H9 (cell line): ENCODE results near the gene TRAK2. TPM values are rescaled to one million over a fixed set of nuclear protein-coding genes. Genes with fewer than 3 reads are reported as not detected.
A peak's percentile ranks its signal among the peaks of the same experiment; 100 is the strongest.

Experiments used
- DNase-seq: peaks from one replicate; pipeline ENCODE4 v3.0.0-alpha.2; 2017
- H2AFZ ChIP-seq: one replicate; pipeline ENCODE4 v1.6.1; 2013; ENCODE audit warnings: mild to moderate bottlenecking, low read length, control low read depth, moderate library complexity
- H2AK5ac ChIP-seq: 2 replicates; pipeline ENCODE4 v1.6.1; 2013; ENCODE audit warnings: low read length, control low read depth, mixed read lengths; ENCODE audit not compliant: insufficient read length
- H2BK120ac ChIP-seq: one replicate; pipeline ENCODE4 v1.6.1; 2013; ENCODE audit warnings: low read depth, mild to moderate bottlenecking, low read length, control low read depth, inconsistent platforms; ENCODE audit not compliant: poor library complexity, severe bottlenecking
- H2BK12ac ChIP-seq: 2 replicates; pipeline ENCODE4 v1.6.1; 2013; ENCODE audit warnings: low read length, control low read depth, mixed read lengths, low read depth; ENCODE audit not compliant: insufficient read length
- H2BK15ac ChIP-seq: 2 replicates; pipeline ENCODE4 v1.6.1; 2013; ENCODE audit warnings: low read depth, low read length, control low read depth
- H2BK20ac ChIP-seq: one replicate; pipeline ENCODE4 v1.6.1; 2013; ENCODE audit warnings: low read depth, mild to moderate bottlenecking, low read length, control low read depth, inconsistent platforms; ENCODE audit not compliant: poor library complexity, severe bottlenecking
- H2BK5ac ChIP-seq: 2 replicates; pipeline ENCODE4 v1.6.1; 2013; ENCODE audit warnings: low read length, control low read depth, mixed read lengths; ENCODE audit not compliant: insufficient read length
- H3K14ac ChIP-seq: 2 replicates; pipeline ENCODE4 v1.6.1; 2013; ENCODE audit warnings: low read length, control low read depth; ENCODE audit not compliant: insufficient read depth
- H3K18ac ChIP-seq: 2 replicates; pipeline ENCODE4 v1.6.1; 2013; ENCODE audit warnings: low read depth, mild to moderate bottlenecking, mixed read lengths, low read length, control low read depth; ENCODE audit not compliant: insufficient read length
- H3K23ac ChIP-seq: 2 replicates; pipeline ENCODE4 v1.6.1; 2013; ENCODE audit warnings: low read length, control low read depth, mixed read lengths, low read depth; ENCODE audit not compliant: insufficient read length
- H3K23me2 ChIP-seq: 2 replicates; pipeline ENCODE4 v1.6.1; 2013; ENCODE audit warnings: low read depth, mild to moderate bottlenecking, mixed read lengths, low read length, control low read depth; ENCODE audit not compliant: insufficient read length, poor library complexity, severe bottlenecking
- H3K27ac ChIP-seq: 2 replicates; pipeline ENCODE4 v1.5.1; 2013; ENCODE audit warnings: low read length, control low read depth, mixed read lengths, low read depth; ENCODE audit not compliant: insufficient read length
- H3K27me3 ChIP-seq: 2 replicates; pipeline ENCODE4 v1.6.1; 2013; ENCODE audit warnings: low read length, control low read depth, inconsistent platforms; ENCODE audit not compliant: insufficient read depth
- H3K4ac ChIP-seq: 2 replicates; pipeline ENCODE4 v1.6.1; 2013; ENCODE audit warnings: low read depth, mild to moderate bottlenecking, control low read depth, inconsistent platforms, low read length, moderate library complexity
- H3K4me1 ChIP-seq: 2 replicates; pipeline ENCODE4 v1.6.1; 2013; ENCODE audit warnings: low read length, control low read depth, inconsistent platforms; ENCODE audit not compliant: insufficient read depth
- H3K4me2 ChIP-seq: 2 replicates; pipeline ENCODE4 v1.6.1; 2013; ENCODE audit warnings: low read length, control low read depth, mixed read lengths; ENCODE audit not compliant: insufficient read length, insufficient read depth
- H3K56ac ChIP-seq: 2 replicates; pipeline ENCODE4 v1.6.1; 2013; ENCODE audit warnings: low read depth, mild to moderate bottlenecking, mixed read lengths, low read length, control low read depth; ENCODE audit not compliant: insufficient read length
- H3K79me1 ChIP-seq: 2 replicates; pipeline ENCODE4 v1.6.1; 2013; ENCODE audit warnings: low read depth, mild to moderate bottlenecking, moderate library complexity, low read length, control low read depth, inconsistent platforms; ENCODE audit not compliant: insufficient read depth, poor library complexity, severe bottlenecking
- H3K79me2 ChIP-seq: 2 replicates; pipeline ENCODE4 v1.6.1; 2013; ENCODE audit warnings: low read length, control low read depth, inconsistent platforms; ENCODE audit not compliant: insufficient read depth
- H3K9ac ChIP-seq: 2 replicates; pipeline ENCODE4 v1.6.1; 2013; ENCODE audit warnings: low read length, control low read depth, mixed read lengths; ENCODE audit not compliant: insufficient read length; ENCODE audit errors: extremely low read depth
- H3K9me3 ChIP-seq: one replicate; pipeline ENCODE4 v1.6.1; 2013; ENCODE audit warnings: low read depth, low read length, inconsistent platforms; ENCODE audit not compliant: control insufficient read depth
- H3T11ph ChIP-seq: one replicate; pipeline ENCODE4 v1.6.1; 2013; ENCODE audit warnings: mild to moderate bottlenecking, low read length, control low read depth, inconsistent platforms
- H4K20me1 ChIP-seq: one replicate; pipeline ENCODE4 v1.6.1; 2013; ENCODE audit not compliant: control insufficient read depth, insufficient read length, insufficient read depth
- H4K5ac ChIP-seq: 2 replicates; pipeline ENCODE4 v1.6.1; 2013; ENCODE audit warnings: low read depth, mild to moderate bottlenecking, mixed read lengths, low read length, control low read depth; ENCODE audit not compliant: insufficient read length
- H4K8ac ChIP-seq: replicated peaks from 2 replicates; pipeline ENCODE4 v1.6.1; 2013; ENCODE audit warnings: low read length, control low read depth, mixed read lengths, low read depth; ENCODE audit not compliant: insufficient read length
- H4K91ac ChIP-seq: 2 replicates; pipeline ENCODE4 v1.6.1; 2013; ENCODE audit warnings: low read depth, mild to moderate bottlenecking, moderate library complexity, mixed read lengths, low read length, control low read depth; ENCODE audit not compliant: insufficient read length
- H3K27ac Mint-ChIP-seq, 3 experiments: 2 replicates in 2 of 3; 3 replicates in 1 of 3; pipeline ENCODE4 v1.8.0; 2020 to 2021; ENCODE audit warnings: mixed read lengths in 3 of 3, mild to moderate bottlenecking in 1 of 3, moderate library complexity in 1 of 3
- H3K27me3 Mint-ChIP-seq: 2 replicates; pipeline ENCODE4 v1.8.0; 2021; ENCODE audit warnings: low read depth, mild to moderate bottlenecking, moderate library complexity, mixed read lengths
- H3K36me3 Mint-ChIP-seq, 3 experiments: 2 replicates in 2 of 3; 3 replicates in 1 of 3; pipeline ENCODE4 v1.8.0; 2020 to 2021; ENCODE audit warnings: low read depth in 3 of 3, mixed read lengths in 3 of 3; ENCODE audit not compliant: insufficient read depth in 1 of 3
- H3K4me1 Mint-ChIP-seq, 2 experiments: 2 replicates each; pipeline ENCODE4 v1.8.0; 2020; ENCODE audit warnings: mixed read lengths in 2 of 2
- H3K4me3 Mint-ChIP-seq, 2 experiments: 2 replicates in 1 of 2; 3 replicates in 1 of 2; pipeline ENCODE4 v1.8.0; 2020 to 2021; ENCODE audit warnings: mild to moderate bottlenecking in 2 of 2, mixed read lengths in 2 of 2, moderate library complexity in 1 of 2
- H3K9me3 Mint-ChIP-seq, 2 experiments: 2 replicates in 1 of 2; 3 replicates in 1 of 2; pipeline ENCODE4 v1.8.0; 2020; ENCODE audit warnings: mild to moderate bottlenecking in 2 of 2, mixed read lengths in 2 of 2, moderate library complexity in 1 of 2
- CTCF ChIP-seq: fragments of 200-600 bp; sonication (generic); conservative IDR thresholded peaks from 3 replicates; pipeline ENCODE4 v1.8.0; 2021; ENCODE audit warnings: antibody characterized with exemption, mild to moderate bottlenecking
- WGBS: extraction: QIAGEN DNeasy Blood & Tissue Kit; methylation state at CpG from one replicate; pipeline ENCODE4 v1.1.7; 2013; ENCODE audit warnings: missing lambda C conversion rate, low lambda C conversion rate, mixed read lengths; ENCODE audit not compliant: insufficient read length; ENCODE audit errors: extremely low coverage; 5-methylcytosine and 5-hydroxymethylcytosine counted together
- total RNA-seq: library from RNA; stranded (reverse); gene quantifications from 2 replicates; pipeline ENCODE4 v1.2.1, GENCODE V29; 2021

TRAK2 gene
- total RNA-seq, 1 experiment from 2014 or later: 14.2 TPM

- Histone ChIP-seq H2BK5ac (no peak overlapping the region), H3T11ph (no peak overlapping the region), H3K56ac (no peak overlapping the region), H3K4me2 (no peak overlapping the region), H3K27ac (no peak overlapping the region), H2BK20ac (no peak overlapping the region), H3K79me2 (no peaks in the 10 kb centered on the region), H3K4ac (no peak overlapping the region), H2BK15ac (no peak overlapping the region), H3K9ac (no peak overlapping the region), H4K20me1 (no peaks in the 10 kb centered on the region), H2BK120ac (no peak overlapping the region), H2BK12ac (no peak overlapping the region), H4K5ac (no peak overlapping the region), H4K91ac (no peak overlapping the region), H3K18ac (no peak overlapping the region), H3K9me3 (no peaks in the 10 kb centered on the region), H4K8ac (no peak overlapping the region), H3K14ac (no peak overlapping the region), H2AFZ (no peak overlapping the region), H2AK5ac (no peak overlapping the region), H3K27me3 (no peaks in the 10 kb centered on the region), H3K79me1 (no peaks in the 10 kb centered on the region), H3K4me1 (peaks cover 2% of the 10 kb centered on the region; the same call in 1 of the 2 replicates), H3K23me2 (no peaks in the 10 kb centered on the region), H3K23ac (no peak overlapping the region)
- WGBS: no CpG with 5 or more reads among the region's 2 CpGs
- Mint-ChIP-seq H3K27ac (no peak overlapping the region), H3K27me3 (no peaks in the 10 kb centered on the region), H3K4me1 (no peaks in the 10 kb centered on the region), H3K9me3 (no peaks in the 10 kb centered on the region), H3K4me3 (no peak overlapping the region), H3K36me3 (peaks cover 0 to 6% (median 3%) of the 10 kb centered on the region in 3 experiments; a peak in 3 of 7 replicates)
- TF ChIP-seq CTCF: 0 out of 3 replicates have a peak, but pooled peaks have one; percentile 14
- no peak for DNase-seq
Observed at GRCh38 chr2:201413143-201413542, 38.1 kb downstream of the TRAK2 start.
